GM12878 (cell line): ENCODE measurements around the gene MST1. TPM values are rescaled to one million over a fixed set of nuclear protein-coding genes. Genes with fewer than 3 reads are reported as not detected.

Experiments
- ATAC-seq: fragments of 200-7000 bp; cut with Tn5 transposase; 3 replicates; pipeline ENCODE4 v1.9.1; 2020; ENCODE audit warnings: mild to moderate bottlenecking, moderate library complexity
- BruUV-seq: library from RNA; stranded (reverse); fragments of 400-500 nt; replicated peaks from 2 replicates; lab custom pipeline; 2021; lab: Mats Ljungman, UMichigan
- CTCF ChIA-PET: fragments of 300-600 bp; sonication (Branson Sonifier 250); formaldehyde crosslinking; extraction: SDS; loops from one replicate; lab custom pipeline; 2021; ENCODE audit warnings: inconsistent platforms; lab: Yijun Ruan, JAX
- POLR2A ChIA-PET: fragments of 350-600 bp; formaldehyde crosslinking; extraction: SDS; loops from one replicate; lab custom pipeline; 2021; ENCODE audit warnings: inconsistent platforms; lab: Charles Lee
- RAD21 ChIA-PET: fragments of 300-600 bp; sonication (Branson Sonifier 250); formaldehyde crosslinking; loops from one replicate; lab custom pipeline; 2023; ENCODE audit warnings: antibody characterized with exemption; ENCODE audit not compliant: unreplicated experiment; lab: Charles Lee
- SMC1A ChIA-PET: fragments of 300-600 bp; sonication (Branson Sonifier 250); formaldehyde crosslinking; loops from one replicate; lab custom pipeline; 2023; ENCODE audit not compliant: unreplicated experiment, uncharacterized antibody; lab: Charles Lee
- DNase-seq: peaks from one replicate; pipeline ENCODE4 v3.0.0-alpha.2; 2011; ENCODE audit warnings: low read depth, low spot score
- FAIRE-seq: peaks from 3 replicates; lab custom pipeline; 2011; peaks lifted over from hg19 to GRCh38; lab: Jason Lieb, UNC
- H2AFZ ChIP-seq: 2 replicates; pipeline ENCODE4 v1.6.0; 2011; ENCODE audit warnings: low read depth, low read length, control low read depth; ENCODE audit not compliant: control insufficient read depth
- H3K27ac ChIP-seq: 2 replicates; pipeline ENCODE4 v1.5.1; 2011; ENCODE audit warnings: control low read depth; ENCODE audit not compliant: control insufficient read depth, insufficient read depth
- H3K27me3 ChIP-seq, 2 experiments: replicated peaks in 1 of 2; 2 replicates each; pipeline versions ENCODE4 v1.6.0 to v1.6.1; 2011; ENCODE audit warnings: low read length in 1 of 2; ENCODE audit not compliant: control insufficient read depth in 2 of 2, insufficient read depth in 2 of 2
- H3K36me3 ChIP-seq, 2 experiments: 2 replicates each; pipeline ENCODE4 v1.5.1; 2011; ENCODE audit warnings: low read length in 1 of 2; ENCODE audit not compliant: control insufficient read depth in 2 of 2, insufficient read depth in 2 of 2
- H3K4me1 ChIP-seq: 2 replicates; pipeline ENCODE4 v1.6.1; 2011; ENCODE audit warnings: mild to moderate bottlenecking, low read length, moderate library complexity, mixed read lengths; ENCODE audit not compliant: control insufficient read depth, insufficient read depth
- H3K4me2 ChIP-seq: 2 replicates; pipeline ENCODE4 v1.6.0; 2011; ENCODE audit warnings: control low read depth; ENCODE audit not compliant: control insufficient read depth, insufficient read depth
- H3K4me3 ChIP-seq: fragments of 200-600 bp; sonication (generic); 2 replicates; pipeline ENCODE4 v1.5.1; 2016
- H3K79me2 ChIP-seq: 2 replicates; pipeline ENCODE4 v1.6.0; 2011; ENCODE audit warnings: low read length; ENCODE audit not compliant: control insufficient read depth, insufficient read depth
- H3K9ac ChIP-seq: 2 replicates; pipeline ENCODE4 v1.8.0; 2011; ENCODE audit warnings: low read length, control low read depth, mixed read lengths; ENCODE audit not compliant: control insufficient read depth, insufficient read depth
- H3K9me3 ChIP-seq: replicated peaks from 3 replicates; pipeline ENCODE4 v1.5.1; 2011; ENCODE audit warnings: mild to moderate bottlenecking, low read length; ENCODE audit not compliant: control insufficient read depth, insufficient read depth
- H4K20me1 ChIP-seq: 2 replicates; pipeline ENCODE4 v1.6.0; 2011; ENCODE audit not compliant: control insufficient read depth, insufficient read depth
- BCLAF1 ChIP-seq: fragments of 450-650 bp; IDR thresholded peaks from 2 replicates; pipeline ENCODE4 v1.6.1; 2017; ENCODE audit warnings: antibody characterized with exemption, mild to moderate bottlenecking, moderate library complexity
- BMI1 ChIP-seq: fragments of 450-650 bp; IDR thresholded peaks from 2 replicates; pipeline ENCODE4 v1.6.1; 2016; ENCODE audit warnings: mild to moderate bottlenecking, moderate library complexity, borderline replicate concordance
- MXI1 ChIP-seq: fragments of 150-350 bp; IDR thresholded peaks from 2 replicates; pipeline ENCODE4 v1.6.1; 2011; ENCODE audit warnings: low read depth, mild to moderate bottlenecking, inconsistent platforms, low read length, improper control_type of control experiment
- NFXL1 ChIP-seq: fragments of 450-650 bp; IDR thresholded peaks from 2 replicates; pipeline ENCODE4 v1.6.1; 2017; ENCODE audit warnings: antibody characterized with exemption, mild to moderate bottlenecking, borderline replicate concordance
- NR2C1 ChIP-seq: fragments of 450-650 bp; IDR thresholded peaks from 2 replicates; pipeline ENCODE4 v1.6.1; 2017; ENCODE audit warnings: antibody characterized with exemption, mild to moderate bottlenecking, moderate library complexity
- RCOR1 ChIP-seq: conservative IDR thresholded peaks from 2 replicates; pipeline ENCODE4 v1.6.1; 2012; ENCODE audit warnings: low read depth, low read length, improper control_type of control experiment
- SMC3 ChIP-seq: IDR thresholded peaks from 2 replicates; pipeline ENCODE4 v1.6.1; 2011; ENCODE audit warnings: low read length, improper control_type of control experiment, borderline replicate concordance
- TAF1 ChIP-seq: IDR thresholded peaks from 2 replicates; pipeline ENCODE4 v1.6.1; 2011; ENCODE audit warnings: mild to moderate bottlenecking, low read depth, low read length, borderline replicate concordance
- TBL1XR1 ChIP-seq: IDR thresholded peaks from 2 replicates; pipeline ENCODE4 v1.6.1; 2012; ENCODE audit warnings: low read depth, low read length, improper control_type of control experiment
- ZNF274 ChIP-seq: IDR thresholded peaks from one replicate; pipeline ENCODE4 v1.8.0; 2011; ENCODE audit not compliant: insufficient read length, insufficient read depth
- ZNF592 ChIP-seq: fragments of 450-650 bp; IDR thresholded peaks from 2 replicates; pipeline ENCODE4 v1.6.1; 2017; ENCODE audit warnings: mild to moderate bottlenecking, moderate library complexity
- WGBS: methylation state at CpG from one replicate; pipeline ENCODE4 v1.1.6; 2016; ENCODE audit warnings: low lambda C conversion rate; ENCODE audit not compliant: insufficient replicate concordance, insufficient coverage; ENCODE audit errors: missing lambda C conversion rate; 5-methylcytosine and 5-hydroxymethylcytosine counted together
- in situ Hi-C: fragments of 300-500 bp; cut with MboI; formaldehyde crosslinking; loops from 9 replicates; pipeline ENCODE4 v1.14.3; 2018; ENCODE audit warnings: mixed read lengths
- intact Hi-C: fragments of 100-400 bp; cut with micrococcal nuclease; formaldehyde crosslinking; loops from one replicate; pipeline ENCODE4 v1.14.2; 2022; ENCODE audit not compliant: unreplicated experiment
- polyA plus RNA-seq, 11 experiments: library from polyadenylated mRNA; depleted of rRNA in 4 of 11; unstranded in 6 of 11; stranded (reverse) in 5 of 11; fragments of >200 nt; fragmentation: Nextera tagmentation in 4 of 11; fragmentation: Illumina TruSeq in 1 of 11; extraction: Ambion mirVana in 4 of 11; extraction: Trizol in 1 of 11; gene quantifications; 1 replicate in 1 of 11; 2 replicates in 10 of 11; pipeline versions ENCODE4 v1.2.1 to v1.2.3, GENCODE V29; 2011 to 2016; ENCODE audit warnings: inconsistent platforms in 2 of 11, missing spikeins in 2 of 11, low read depth in 1 of 11
- total RNA-seq, 4 experiments: library from RNA; depleted of rRNA in 3 of 4; stranded (reverse); fragments of >200 nt in 3 of 4; fragmentation: Illumina TruSeq in 1 of 4; extraction: Trizol in 1 of 4; gene quantifications; 2 replicates each; pipeline versions ENCODE4 v1.2.1 to v1.2.3, GENCODE V29; 2013 to 2021
- TF ChIP-seq, protein P1 (sequence below): fragments of 450-650 bp; IDR thresholded peaks from 2 replicates; pipeline ENCODE4 v1.6.1; 2018; ENCODE audit warnings: borderline replicate concordance, mild to moderate bottlenecking; ENCODE audit not compliant: partially characterized antibody

Gene MST1
- total and polyA plus RNA-seq, 10 of the 15 experiments (the other 5 are each of a cell fraction or from before 2014, with no cell fraction given), result 1.2 to 25.5 (median 4.1) TPM

GRCh38 chr3:49641292-49641691 is 48.0 kb downstream of the MST1 start:
- SMC1A ChIA-PET, result no interaction called here
- no peaks in the 10 kb centered on the region for H3K36me3 ChIP-seq
- no peak for ATAC-seq
- intact Hi-C loops, result no loop called here
- H3K79me2 ChIP-seq, result no peaks in the 10 kb centered on the region
- DNase-seq, result no peak
- no peak overlapping the region for H3K4me3 ChIP-seq
- no peaks in the 10 kb centered on the region for H3K9me3 ChIP-seq
- RAD21 ChIA-PET, result no interaction called here
- no peaks in the 10 kb centered on the region for H3K4me1 ChIP-seq
- CTCF ChIA-PET, result interaction anchor here (1.0 kb wide), 1 partner anchor 102 kb away, joined by 3 read pairs; no protein-coding TSS in a partner anchor
- FAIRE-seq, result no peak
- in situ Hi-C loops, result no loop called here
- H2AFZ ChIP-seq, result no peak overlapping the region
- H3K27ac ChIP-seq, result no peak overlapping the region
- no peak overlapping the region for H3K9ac ChIP-seq
- H3K4me2 ChIP-seq, result no peak overlapping the region
- TF ChIP-seq TBL1XR1, result no peak
- TF ChIP-seq ZNF274, result no peak
- TF ChIP-seq MXI1, result no peak
- TF ChIP-seq NR2C1, result no peak
- no peak for TF ChIP-seq BMI1
- TF ChIP-seq ZNF592, result no peak
- no peak for TF ChIP-seq TAF1
- TF ChIP-seq NFXL1, result no peak
- TF ChIP-seq RCOR1, result no peak
- TF ChIP-seq, protein P1, sequence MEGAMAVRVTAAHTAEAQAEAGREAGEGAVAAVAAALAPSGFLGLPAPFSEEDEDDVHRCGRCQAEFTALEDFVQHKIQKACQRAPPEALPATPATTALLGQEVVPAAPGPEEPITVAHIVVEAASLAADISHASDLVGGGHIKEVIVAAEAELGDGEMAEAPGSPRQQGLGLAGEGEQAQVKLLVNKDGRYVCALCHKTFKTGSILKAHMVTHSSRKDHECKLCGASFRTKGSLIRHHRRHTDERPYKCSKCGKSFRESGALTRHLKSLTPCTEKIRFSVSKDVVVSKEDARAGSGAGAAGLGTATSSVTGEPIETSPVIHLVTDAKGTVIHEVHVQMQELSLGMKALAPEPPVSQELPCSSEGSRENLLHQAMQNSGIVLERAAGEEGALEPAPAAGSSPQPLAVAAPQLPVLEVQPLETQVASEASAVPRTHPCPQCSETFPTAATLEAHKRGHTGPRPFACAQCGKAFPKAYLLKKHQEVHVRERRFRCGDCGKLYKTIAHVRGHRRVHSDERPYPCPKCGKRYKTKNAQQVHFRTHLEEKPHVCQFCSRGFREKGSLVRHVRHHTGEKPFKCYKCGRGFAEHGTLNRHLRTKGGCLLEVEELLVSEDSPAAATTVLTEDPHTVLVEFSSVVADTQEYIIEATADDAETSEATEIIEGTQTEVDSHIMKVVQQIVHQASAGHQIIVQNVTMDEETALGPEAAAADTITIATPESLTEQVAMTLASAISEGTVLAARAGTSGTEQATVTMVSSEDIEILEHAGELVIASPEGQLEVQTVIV, result no peak
- no peak for TF ChIP-seq SMC3
- no peak for TF ChIP-seq BCLAF1
- TF ChIP-seq, all 136 proteins: peak for 0
- no TSS peak for BruUV-seq
- 32% methylated on average over 7 of the region's 7 CpGs for WGBS
- no peaks in the 10 kb centered on the region; a peak in 1 of 4 replicates for H3K27me3 ChIP-seq
- POLR2A ChIA-PET, result no interaction called here
- no peaks in the 10 kb centered on the region for H4K20me1 ChIP-seq
